Measurements from ENCODE around the gene CLIC3.

DNA sequence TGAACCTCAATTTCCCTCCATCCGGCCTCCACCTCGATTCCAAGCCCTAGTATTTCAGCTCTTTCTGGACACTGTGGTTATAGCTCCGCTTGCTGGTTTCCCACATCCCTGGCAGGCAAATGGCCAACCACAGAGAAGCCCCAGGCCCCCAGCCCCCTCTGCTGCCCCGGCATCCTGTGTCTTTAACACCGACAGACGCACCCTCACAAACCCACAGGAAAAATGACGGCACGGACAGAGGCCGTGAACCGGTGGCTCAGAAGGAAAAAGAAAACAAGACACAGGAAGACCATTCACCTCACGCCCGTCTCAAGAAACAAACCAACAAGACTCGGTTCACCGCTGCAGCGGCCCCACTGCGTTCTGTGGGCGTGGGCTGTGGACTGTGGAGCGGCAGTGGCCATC lies 1.5 kb upstream of the CLIC3 start:
- TF ChIP-seq POLR2A (IDR thresholded peaks at IDR 0.05): no peak
- TF ChIP-seq, protein P1, sequence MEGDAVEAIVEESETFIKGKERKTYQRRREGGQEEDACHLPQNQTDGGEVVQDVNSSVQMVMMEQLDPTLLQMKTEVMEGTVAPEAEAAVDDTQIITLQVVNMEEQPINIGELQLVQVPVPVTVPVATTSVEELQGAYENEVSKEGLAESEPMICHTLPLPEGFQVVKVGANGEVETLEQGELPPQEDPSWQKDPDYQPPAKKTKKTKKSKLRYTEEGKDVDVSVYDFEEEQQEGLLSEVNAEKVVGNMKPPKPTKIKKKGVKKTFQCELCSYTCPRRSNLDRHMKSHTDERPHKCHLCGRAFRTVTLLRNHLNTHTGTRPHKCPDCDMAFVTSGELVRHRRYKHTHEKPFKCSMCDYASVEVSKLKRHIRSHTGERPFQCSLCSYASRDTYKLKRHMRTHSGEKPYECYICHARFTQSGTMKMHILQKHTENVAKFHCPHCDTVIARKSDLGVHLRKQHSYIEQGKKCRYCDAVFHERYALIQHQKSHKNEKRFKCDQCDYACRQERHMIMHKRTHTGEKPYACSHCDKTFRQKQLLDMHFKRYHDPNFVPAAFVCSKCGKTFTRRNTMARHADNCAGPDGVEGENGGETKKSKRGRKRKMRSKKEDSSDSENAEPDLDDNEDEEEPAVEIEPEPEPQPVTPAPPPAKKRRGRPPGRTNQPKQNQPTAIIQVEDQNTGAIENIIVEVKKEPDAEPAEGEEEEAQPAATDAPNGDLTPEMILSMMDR (IDR thresholded peaks at IDR 0.05 in 4 of 5, conservative IDR thresholded peaks at IDR 0.05 in 1 of 5): no peak
